ENCODE measurements around the gene TLR4.

DNA sequence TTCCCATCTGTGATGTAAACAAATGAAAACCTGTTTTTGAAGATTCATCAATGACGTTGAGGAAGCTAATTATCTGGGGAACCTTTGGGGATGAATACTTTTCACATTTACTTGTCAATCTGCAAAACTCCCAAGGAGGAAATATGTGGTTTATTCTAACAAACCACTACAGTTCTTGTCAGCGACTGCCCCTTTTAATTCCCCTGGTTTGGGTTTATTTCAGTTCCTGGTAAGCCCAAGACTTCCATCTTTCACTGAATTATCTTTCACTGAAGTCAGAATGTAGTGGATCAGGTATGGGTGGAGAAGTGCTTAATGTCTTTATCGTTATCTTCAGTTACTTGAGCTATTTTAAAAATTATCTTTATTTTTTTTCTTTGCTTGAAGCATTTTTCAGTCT, 40.2 kb downstream of the TLR4 start:
- no peak for TF ChIP-seq RCOR1 (IDR thresholded peaks at IDR 0.05; ENCODE audit: insufficient replicate concordance, low read length)
- TF ChIP-seq, protein P1, sequence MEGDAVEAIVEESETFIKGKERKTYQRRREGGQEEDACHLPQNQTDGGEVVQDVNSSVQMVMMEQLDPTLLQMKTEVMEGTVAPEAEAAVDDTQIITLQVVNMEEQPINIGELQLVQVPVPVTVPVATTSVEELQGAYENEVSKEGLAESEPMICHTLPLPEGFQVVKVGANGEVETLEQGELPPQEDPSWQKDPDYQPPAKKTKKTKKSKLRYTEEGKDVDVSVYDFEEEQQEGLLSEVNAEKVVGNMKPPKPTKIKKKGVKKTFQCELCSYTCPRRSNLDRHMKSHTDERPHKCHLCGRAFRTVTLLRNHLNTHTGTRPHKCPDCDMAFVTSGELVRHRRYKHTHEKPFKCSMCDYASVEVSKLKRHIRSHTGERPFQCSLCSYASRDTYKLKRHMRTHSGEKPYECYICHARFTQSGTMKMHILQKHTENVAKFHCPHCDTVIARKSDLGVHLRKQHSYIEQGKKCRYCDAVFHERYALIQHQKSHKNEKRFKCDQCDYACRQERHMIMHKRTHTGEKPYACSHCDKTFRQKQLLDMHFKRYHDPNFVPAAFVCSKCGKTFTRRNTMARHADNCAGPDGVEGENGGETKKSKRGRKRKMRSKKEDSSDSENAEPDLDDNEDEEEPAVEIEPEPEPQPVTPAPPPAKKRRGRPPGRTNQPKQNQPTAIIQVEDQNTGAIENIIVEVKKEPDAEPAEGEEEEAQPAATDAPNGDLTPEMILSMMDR (conservative IDR thresholded peaks at IDR 0.05; ENCODE audit: low read depth, low read length): no peak
- TF ChIP-seq POLR2A (IDR thresholded peaks at IDR 0.05; ENCODE audit: low read depth, low read length): no peak
- TF ChIP-seq CHD1 (IDR thresholded peaks at IDR 0.05; ENCODE audit: low read depth, low read length): no peak
- TF ChIP-seq, protein P2, sequence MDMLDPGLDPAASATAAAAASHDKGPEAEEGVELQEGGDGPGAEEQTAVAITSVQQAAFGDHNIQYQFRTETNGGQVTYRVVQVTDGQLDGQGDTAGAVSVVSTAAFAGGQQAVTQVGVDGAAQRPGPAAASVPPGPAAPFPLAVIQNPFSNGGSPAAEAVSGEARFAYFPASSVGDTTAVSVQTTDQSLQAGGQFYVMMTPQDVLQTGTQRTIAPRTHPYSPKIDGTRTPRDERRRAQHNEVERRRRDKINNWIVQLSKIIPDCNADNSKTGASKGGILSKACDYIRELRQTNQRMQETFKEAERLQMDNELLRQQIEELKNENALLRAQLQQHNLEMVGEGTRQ (IDR thresholded peaks at IDR 0.05; ENCODE audit: low read depth, low read length): no peak
- TF ChIP-seq MAZ (IDR thresholded peaks at IDR 0.05; ENCODE audit: borderline replicate concordance, low read depth, low read length): no peak
- TF ChIP-seq MXI1 (IDR thresholded peaks at IDR 0.05; ENCODE audit: borderline replicate concordance, low read depth, low read length): no peak
- no peak for TF ChIP-seq RFX5 (IDR thresholded peaks at IDR 0.05; ENCODE audit: low read depth, low read length)
- no peak for TF ChIP-seq SMC3 (IDR thresholded peaks at IDR 0.05; ENCODE audit: low read depth, low read length)
- TF ChIP-seq RAD21 (IDR thresholded peaks at IDR 0.05; ENCODE audit: low read length): no peak
- TF ChIP-seq FOS (IDR thresholded peaks at IDR 0.05; ENCODE audit: low read depth, low read length): no peak
- no peak for TF ChIP-seq NFE2L2 (IDR thresholded peaks at IDR 0.05; ENCODE audit: low read depth, low read length)
- no peak for TF ChIP-seq BHLHE40 (IDR thresholded peaks at IDR 0.05; ENCODE audit: low read depth, low read length)
- no peak for TF ChIP-seq CEBPB (IDR thresholded peaks at IDR 0.05; ENCODE audit: low read depth, low read length)
